H1 (cell line): ENCODE results near the gene KIF26B. TPM values are rescaled to one million over a fixed set of nuclear protein-coding genes. Genes with fewer than 3 reads are reported as not detected.

ENCODE experiments used
- CTCF ChIA-PET: fragments of 300-600 bp; sonication (Branson Sonifier 250); formaldehyde crosslinking; loops from one replicate; lab custom pipeline; 2021; ENCODE audit not compliant: partially characterized antibody; lab: Charles Lee
- POLR2A ChIA-PET: fragments of 300-600 bp; sonication (Branson Sonifier 250); formaldehyde crosslinking; loops from one replicate; lab custom pipeline; 2021; ENCODE audit warnings: inconsistent platforms; ENCODE audit not compliant: partially characterized antibody; lab: Charles Lee
- DNase-seq, 2 experiments: peaks; one replicate each; pipeline versions ENCODE4 v3.0.0 to v3.0.0-alpha.2; 2010 to 2022; ENCODE audit warnings: low spot score in 2 of 2, low read depth in 1 of 2, mixed read lengths in 1 of 2
- FAIRE-seq: peaks from 2 replicates; lab custom pipeline; 2011; peaks lifted over from hg19 to GRCh38; lab: Jason Lieb, UNC
- H2AFZ ChIP-seq: 2 replicates; pipeline ENCODE4 v1.8.1; 2012; ENCODE audit warnings: low read length, inconsistent platforms
- H2AK5ac ChIP-seq: 2 replicates; pipeline ENCODE4 v1.6.1; 2013; ENCODE audit warnings: low read depth, low read length
- H2BK120ac ChIP-seq: replicated peaks from 2 replicates; pipeline ENCODE3; 2013; ENCODE audit warnings: low read depth, low read length, inconsistent platforms
- H2BK12ac ChIP-seq: 2 replicates; pipeline ENCODE4 v1.6.1; 2013; ENCODE audit warnings: low read depth, low read length
- H2BK15ac ChIP-seq: 2 replicates; pipeline ENCODE4 v1.6.1; 2013; ENCODE audit warnings: low read length
- H2BK20ac ChIP-seq: 2 replicates; pipeline ENCODE4 v1.6.1; 2013; ENCODE audit warnings: low read length
- H2BK5ac ChIP-seq: 2 replicates; pipeline ENCODE4 v1.6.1; 2013; ENCODE audit warnings: low read depth, low read length
- H3K14ac ChIP-seq: 2 replicates; pipeline ENCODE4 v1.6.1; 2013; ENCODE audit warnings: inconsistent platforms; ENCODE audit not compliant: insufficient read length
- H3K18ac ChIP-seq: 2 replicates; pipeline ENCODE4 v1.6.1; 2013; ENCODE audit warnings: low read length; ENCODE audit errors: extremely low read depth
- H3K23ac ChIP-seq: 2 replicates; pipeline ENCODE4 v1.6.1; 2013; ENCODE audit warnings: inconsistent platforms; ENCODE audit not compliant: insufficient read length
- H3K23me2 ChIP-seq: 2 replicates; pipeline ENCODE4 v1.6.1; 2013; ENCODE audit warnings: low read depth, low read length
- H3K27ac ChIP-seq: 2 replicates; pipeline ENCODE4 v1.6.1; 2011; ENCODE audit warnings: low read depth, low read length, inconsistent platforms
- H3K27me3 ChIP-seq, 4 experiments: replicated peaks in 1 of 4; 1 replicate in 1 of 4; 2 replicates in 3 of 4; pipeline versions ENCODE4 v1.6.1 to v1.8.1; 2011 to 2013; ENCODE audit warnings: low read length in 3 of 4, mild to moderate bottlenecking in 3 of 4, inconsistent platforms in 2 of 4, mixed read lengths in 2 of 4, moderate library complexity in 1 of 4; ENCODE audit not compliant: control insufficient read depth in 3 of 4, insufficient read depth in 3 of 4; ENCODE audit errors: extremely low read depth in 1 of 4
- H3K36me3 ChIP-seq, 4 experiments: 2 replicates each; pipeline versions ENCODE4 v1.6.1 to v1.8.1; 2011 to 2013; ENCODE audit warnings: mild to moderate bottlenecking in 4 of 4, low read length in 3 of 4, moderate library complexity in 2 of 4, control low read depth in 1 of 4, inconsistent platforms in 1 of 4; ENCODE audit not compliant: insufficient read depth in 4 of 4, control insufficient read depth in 2 of 4
- H3K4ac ChIP-seq: replicated peaks from 2 replicates; pipeline ENCODE3; 2013; ENCODE audit warnings: low read length, low read depth, mixed read lengths, inconsistent platforms; ENCODE audit not compliant: insufficient read length
- H3K4me1 ChIP-seq, 4 experiments: replicated peaks in 1 of 4; 1 replicate in 1 of 4; 2 replicates in 3 of 4; pipeline versions ENCODE4 v1.6.1 to v1.8.1; 2011 to 2013; ENCODE audit warnings: low read length in 3 of 4, inconsistent platforms in 2 of 4, mixed read lengths in 1 of 4; ENCODE audit not compliant: insufficient read depth in 4 of 4, control insufficient read depth in 3 of 4
- H3K4me2 ChIP-seq, 2 experiments: 2 replicates each; pipeline versions ENCODE4 v1.6.1 to v1.8.1; 2011 to 2013; ENCODE audit warnings: low read depth in 2 of 2, low read length in 2 of 2, control low read depth in 1 of 2, inconsistent platforms in 1 of 2, mild to moderate bottlenecking in 1 of 2; ENCODE audit not compliant: insufficient read depth in 1 of 2
- H3K4me3 ChIP-seq, 4 experiments: fragments of 200-600, 300-600 bp in 1 of 4; sonication (generic), shearing (Covaris generic), sonication (Bioruptor Twin) in 1 of 4; 2 replicates each; pipeline versions ENCODE4 v1.5.1 to v1.8.1; 2011 to 2016; ENCODE audit warnings: low read length in 4 of 4, low read depth in 3 of 4, control low read depth in 2 of 4, inconsistent platforms in 2 of 4, mild to moderate bottlenecking in 2 of 4, mixed read lengths in 1 of 4, moderate library complexity in 1 of 4; ENCODE audit not compliant: insufficient read depth in 2 of 4; ENCODE audit errors: extremely low read depth in 1 of 4
- H3K56ac ChIP-seq: replicated peaks from 2 replicates; pipeline ENCODE3; 2013; ENCODE audit warnings: low read depth, mild to moderate bottlenecking, mixed read lengths, low read length, inconsistent platforms; ENCODE audit not compliant: insufficient read length
- H3K79me1 ChIP-seq: 2 replicates; pipeline ENCODE4 v1.6.1; 2013; ENCODE audit warnings: low read depth, low read length, control low read depth
- H3K79me2 ChIP-seq, 2 experiments: 2 replicates each; pipeline versions ENCODE4 v1.6.1 to v1.8.1; 2012 to 2013; ENCODE audit warnings: low read length in 2 of 2, mild to moderate bottlenecking in 2 of 2, inconsistent platforms in 1 of 2; ENCODE audit not compliant: insufficient read depth in 2 of 2, control insufficient read depth in 1 of 2
- H3K9ac ChIP-seq, 4 experiments: replicated peaks in 1 of 4; 1 replicate in 1 of 4; 2 replicates in 3 of 4; pipeline versions ENCODE4 v1.6.1 to v1.8.1; 2011 to 2013; ENCODE audit warnings: low read depth in 3 of 4, low read length in 3 of 4, control low read depth in 2 of 4, mild to moderate bottlenecking in 2 of 4, moderate library complexity in 2 of 4, inconsistent platforms in 1 of 4; ENCODE audit errors: extremely low read depth in 1 of 4
- H3K9me3 ChIP-seq, 2 experiments: 2 replicates each; pipeline versions ENCODE4 v1.6.1 to v1.8.1; 2012 to 2013; ENCODE audit warnings: mild to moderate bottlenecking in 2 of 2, moderate library complexity in 2 of 2, control low read depth in 1 of 2, inconsistent platforms in 1 of 2, low read depth in 1 of 2, low read length in 1 of 2, mixed read lengths in 1 of 2; ENCODE audit not compliant: insufficient read depth in 2 of 2
- H4K20me1 ChIP-seq, 2 experiments: replicated peaks in 1 of 2; 2 replicates each; pipeline versions ENCODE3 to v1.8.1; 2011 to 2013; ENCODE audit warnings: inconsistent platforms in 2 of 2, low read length in 2 of 2, mild to moderate bottlenecking in 1 of 2; ENCODE audit not compliant: insufficient read depth in 2 of 2, control insufficient read depth in 1 of 2
- H4K5ac ChIP-seq: 2 replicates; pipeline ENCODE4 v1.6.1; 2013; ENCODE audit warnings: low read length, low read depth, mixed read lengths, inconsistent platforms; ENCODE audit not compliant: insufficient read length
- H4K8ac ChIP-seq: 2 replicates; pipeline ENCODE4 v1.8.0; 2013; ENCODE audit warnings: mild to moderate bottlenecking, moderate library complexity, low read length, inconsistent platforms; ENCODE audit not compliant: insufficient read depth; ENCODE audit errors: extremely low read depth
- H4K91ac ChIP-seq: replicated peaks from 2 replicates; pipeline ENCODE3; 2013; ENCODE audit warnings: low read length, mixed read lengths, inconsistent platforms; ENCODE audit not compliant: insufficient read length
- BRCA1 ChIP-seq: IDR thresholded peaks from 2 replicates; pipeline ENCODE4 v1.6.1; 2012; ENCODE audit warnings: low read depth, low read length, improper control_type of control experiment
- CBX5 ChIP-seq: fragments of 300-800, 300-1000 bp; sonication (generic); IDR thresholded peaks from 2 replicates; pipeline ENCODE4 v1.7.1; 2016; ENCODE audit warnings: antibody characterized with exemption, low read length, low read depth
- CHD1 ChIP-seq: IDR thresholded peaks from 2 replicates; pipeline ENCODE4 v1.6.1; 2012; ENCODE audit warnings: low read depth, low read length, improper control_type of control experiment
- GABPA ChIP-seq: IDR thresholded peaks from 2 replicates; pipeline ENCODE4 v1.6.1; 2011; ENCODE audit warnings: mild to moderate bottlenecking, low read length, moderate library complexity, borderline replicate concordance; ENCODE audit not compliant: insufficient read depth
- JUN ChIP-seq: IDR thresholded peaks from 2 replicates; pipeline ENCODE4 v1.6.1; 2011; ENCODE audit warnings: low read depth, mild to moderate bottlenecking, improper control_type of control experiment, low read length
- NANOG ChIP-seq: IDR thresholded peaks from 2 replicates; pipeline ENCODE4 v1.6.1; 2011; ENCODE audit warnings: low read length, low read depth, mild to moderate bottlenecking, inconsistent platforms; ENCODE audit not compliant: insufficient read depth, poor library complexity, severe bottlenecking
- POLR2A ChIP-seq, 2 experiments: IDR thresholded peaks; 1 replicate in 1 of 2; 2 replicates in 1 of 2; pipeline ENCODE4 v1.6.1; 2011; ENCODE audit warnings: low read depth in 2 of 2, low read length in 2 of 2, mild to moderate bottlenecking in 2 of 2; ENCODE audit errors: control extremely low read depth in 1 of 2
- POU5F1 ChIP-seq: IDR thresholded peaks from 2 replicates; pipeline ENCODE4 v1.6.1; 2011; ENCODE audit warnings: low read depth, mild to moderate bottlenecking, low read length, moderate library complexity
- SAP30 ChIP-seq: fragments of 300-600 bp; sonication (generic); IDR thresholded peaks from 2 replicates; pipeline ENCODE4 v1.7.1; 2012; ENCODE audit warnings: low read length, moderate library complexity, mild to moderate bottlenecking, inconsistent platforms; ENCODE audit not compliant: insufficient read depth, insufficient replicate concordance
- TAF7 ChIP-seq: optimal IDR thresholded peaks from 2 replicates; pipeline ENCODE3; 2011; ENCODE audit warnings: low read depth, mild to moderate bottlenecking, inconsistent platforms, low read length, moderate library complexity, borderline replicate concordance
- USF2 ChIP-seq: IDR thresholded peaks from 2 replicates; pipeline ENCODE4 v1.6.1; 2011; ENCODE audit warnings: low read length, improper control_type of control experiment
- ZNF274 ChIP-seq: IDR thresholded peaks from 2 replicates; pipeline ENCODE4 v1.7.0; 2012; ENCODE audit warnings: low read length, borderline replicate concordance; ENCODE audit errors: extremely low read depth
- WGBS, 2 experiments: shearing (Covaris generic) in 1 of 2; methylation state at CpG; one replicate each; pipeline versions ENCODE4 v1.1.6 to v1.1.7; 2013 to 2015; ENCODE audit warnings: low lambda C conversion rate in 2 of 2, mixed read lengths in 2 of 2, inconsistent platforms in 1 of 2, low coverage in 1 of 2, missing lambda C conversion rate in 1 of 2; ENCODE audit not compliant: insufficient replicate concordance in 2 of 2, insufficient coverage in 1 of 2, insufficient read length in 1 of 2; ENCODE audit errors: extremely low coverage in 1 of 2, missing lambda C conversion rate in 1 of 2; 5-methylcytosine and 5-hydroxymethylcytosine counted together
- polyA plus RNA-seq, 7 experiments: library from polyadenylated mRNA; depleted of rRNA in 3 of 7; stranded (reverse) in 5 of 7; unstranded in 2 of 7; fragments of >200 nt in 5 of 7; fragments of 200-250 nt in 2 of 7; gene quantifications; 1 replicate in 5 of 7; 2 replicates in 1 of 7; 4 replicates in 1 of 7; pipeline versions ENCODE4 v1.2.1 to v1.2.3, GENCODE V29; 2011 to 2013; ENCODE audit warnings: missing spikeins in 2 of 7, mixed read lengths in 2 of 7
- total RNA-seq: library from RNA; stranded (reverse); fragmentation: NEBNext Ultra II Directional; extraction: Animal tissue kit (Norgen Biotek cat#: 25700); gene quantifications from 2 replicates; pipeline ENCODE4 v1.2.1, GENCODE V29; 2021

The KIF26B gene
- total and polyA plus RNA-seq, 2 of the 8 experiments (the other 6 are each of a cell fraction or from before 2014, with no cell fraction given): 0.06 to 0.28 TPM

- Histone ChIP-seq H3K56ac (no peak overlapping the region), H3K79me2 (no peaks in the 10 kb centered on the region), H3K4ac (no peak overlapping the region), H3K14ac (no peak overlapping the region), H4K8ac (no peak overlapping the region), H2AK5ac (no peak overlapping the region), H3K23me2 (no peaks in the 10 kb centered on the region), H3K18ac (no peak overlapping the region), H3K36me3 (no peaks in the 10 kb centered on the region), H3K23ac (no peak overlapping the region), H3K27ac (no peak overlapping the region), H2BK15ac (no peak overlapping the region), H3K4me3 (no peak overlapping the region), H4K20me1 (no peaks in the 10 kb centered on the region), H2AFZ (no peak overlapping the region), H2BK5ac (no peak overlapping the region), H3K79me1 (no peaks in the 10 kb centered on the region), H2BK120ac (no peak overlapping the region), H3K9ac (no peak overlapping the region), H3K4me2 (no peak overlapping the region), H3K9me3 (no peaks in the 10 kb centered on the region), H3K27me3 (no peaks in the 10 kb centered on the region; a peak in 1 of 7 replicates), H4K91ac (no peak overlapping the region), H2BK20ac (no peak overlapping the region), H4K5ac (no peak overlapping the region), H2BK12ac (0 out of 2 replicates have a peak overlapping the region, but pooled peaks have one; percentile 39), H3K4me1 (no peaks in the 10 kb centered on the region)
- DNase-seq (no peak), FAIRE-seq (no peak)
- ChIA-PET POLR2A (no interaction called here), CTCF (interaction anchor here (2.5 kb wide), 1 partner anchor 10 kb away, joined by 14 read pairs; no protein-coding TSS in a partner anchor)
- WGBS, 2 experiments: 93% methylated on average over 12 of the region's 12 CpGs; no CpG with 5 or more reads in 1 of the 2 experiments
- TF ChIP-seq TAF7 (no peak), BRCA1 (no peak), SAP30 (no peak), POLR2A (IDR thresholded peaks at IDR 0.05; ENCODE audit: control extremely low read depth in 1 of 2, low read depth in 2 of 2, low read length in 2 of 2) (no peak), CHD1 (no peak), USF2 (no peak), POU5F1 (no peak), NANOG (no peak), CBX5 (no peak), GABPA (no peak), JUN (no peak), ZNF274 (no peak)
These were observed 405.6 kb downstream of the KIF26B start for GRCh38 chr1:245560316-245560859.
